GM12878 (cell line): ENCODE measurements around the gene BLOC1S4. TPM values are rescaled to one million over a fixed set of nuclear protein-coding genes. Genes with fewer than 3 reads are reported as not detected.

ENCODE experiments used
- ATAC-seq: fragments of 200-7000 bp; cut with Tn5 transposase; 3 replicates; pipeline ENCODE4 v1.9.1; 2020; ENCODE audit warnings: mild to moderate bottlenecking, moderate library complexity
- BruUV-seq: library from RNA; stranded (reverse); fragments of 400-500 nt; replicated peaks from 2 replicates; lab custom pipeline; 2021; lab: Mats Ljungman, UMichigan
- CTCF ChIA-PET: fragments of 300-600 bp; sonication (Branson Sonifier 250); formaldehyde crosslinking; extraction: SDS; loops from one replicate; lab custom pipeline; 2021; ENCODE audit warnings: inconsistent platforms; lab: Yijun Ruan, JAX
- POLR2A ChIA-PET: fragments of 350-600 bp; formaldehyde crosslinking; extraction: SDS; loops from one replicate; lab custom pipeline; 2021; ENCODE audit warnings: inconsistent platforms; lab: Charles Lee
- RAD21 ChIA-PET: fragments of 300-600 bp; sonication (Branson Sonifier 250); formaldehyde crosslinking; loops from one replicate; lab custom pipeline; 2023; ENCODE audit warnings: antibody characterized with exemption; ENCODE audit not compliant: unreplicated experiment; lab: Charles Lee
- SMC1A ChIA-PET: fragments of 300-600 bp; sonication (Branson Sonifier 250); formaldehyde crosslinking; loops from one replicate; lab custom pipeline; 2023; ENCODE audit not compliant: unreplicated experiment, uncharacterized antibody; lab: Charles Lee
- DNase-seq: peaks from one replicate; pipeline ENCODE4 v3.0.0-alpha.2; 2011; ENCODE audit warnings: low read depth, low spot score
- FAIRE-seq: peaks from 3 replicates; lab custom pipeline; 2011; peaks lifted over from hg19 to GRCh38; lab: Jason Lieb, UNC
- H2AFZ ChIP-seq: 2 replicates; pipeline ENCODE4 v1.6.0; 2011; ENCODE audit warnings: low read depth, low read length, control low read depth; ENCODE audit not compliant: control insufficient read depth
- H3K27ac ChIP-seq: 2 replicates; pipeline ENCODE4 v1.5.1; 2011; ENCODE audit warnings: control low read depth; ENCODE audit not compliant: control insufficient read depth, insufficient read depth
- H3K27me3 ChIP-seq, 2 experiments: replicated peaks in 1 of 2; 2 replicates each; pipeline versions ENCODE4 v1.6.0 to v1.6.1; 2011; ENCODE audit warnings: low read length in 1 of 2; ENCODE audit not compliant: control insufficient read depth in 2 of 2, insufficient read depth in 2 of 2
- H3K36me3 ChIP-seq, 2 experiments: 2 replicates each; pipeline ENCODE4 v1.5.1; 2011; ENCODE audit warnings: low read length in 1 of 2; ENCODE audit not compliant: control insufficient read depth in 2 of 2, insufficient read depth in 2 of 2
- H3K4me1 ChIP-seq: 2 replicates; pipeline ENCODE4 v1.6.1; 2011; ENCODE audit warnings: mild to moderate bottlenecking, low read length, moderate library complexity, mixed read lengths; ENCODE audit not compliant: control insufficient read depth, insufficient read depth
- H3K4me2 ChIP-seq: 2 replicates; pipeline ENCODE4 v1.6.0; 2011; ENCODE audit warnings: control low read depth; ENCODE audit not compliant: control insufficient read depth, insufficient read depth
- H3K4me3 ChIP-seq: fragments of 200-600 bp; sonication (generic); 2 replicates; pipeline ENCODE4 v1.5.1; 2016
- H3K79me2 ChIP-seq: 2 replicates; pipeline ENCODE4 v1.6.0; 2011; ENCODE audit warnings: low read length; ENCODE audit not compliant: control insufficient read depth, insufficient read depth
- H3K9ac ChIP-seq: 2 replicates; pipeline ENCODE4 v1.8.0; 2011; ENCODE audit warnings: low read length, control low read depth, mixed read lengths; ENCODE audit not compliant: control insufficient read depth, insufficient read depth
- H3K9me3 ChIP-seq: replicated peaks from 3 replicates; pipeline ENCODE4 v1.5.1; 2011; ENCODE audit warnings: mild to moderate bottlenecking, low read length; ENCODE audit not compliant: control insufficient read depth, insufficient read depth
- H4K20me1 ChIP-seq: 2 replicates; pipeline ENCODE4 v1.6.0; 2011; ENCODE audit not compliant: control insufficient read depth, insufficient read depth
- BRCA1 ChIP-seq: IDR thresholded peaks from 2 replicates; pipeline ENCODE4 v1.6.1; 2011; ENCODE audit warnings: low read depth, low read length, improper control_type of control experiment
- CBX3 ChIP-seq: fragments of 200-600 bp; sonication (generic); IDR thresholded peaks from 2 replicates; pipeline ENCODE4 v1.6.1; 2016; ENCODE audit warnings: low read depth, borderline replicate concordance
- IKZF1 ChIP-seq: fragments of 450-650 bp; conservative IDR thresholded peaks from 2 replicates; pipeline ENCODE4 v1.6.1; 2017; ENCODE audit warnings: antibody characterized with exemption, mild to moderate bottlenecking
- KLF5 ChIP-seq: fragments of 450-650 bp; IDR thresholded peaks from 2 replicates; pipeline ENCODE4 v1.6.1; 2014; ENCODE audit warnings: mild to moderate bottlenecking; ENCODE audit not compliant: partially characterized antibody
- MEF2B ChIP-seq: fragments of 450-650 bp; IDR thresholded peaks from 2 replicates; pipeline ENCODE4 v1.6.1; 2018; ENCODE audit warnings: mild to moderate bottlenecking, moderate library complexity; ENCODE audit not compliant: partially characterized antibody, poor library complexity, severe bottlenecking
- MTA3 ChIP-seq: IDR thresholded peaks from 2 replicates; pipeline ENCODE4 v1.6.1; 2012; ENCODE audit warnings: low read length, inconsistent platforms, borderline replicate concordance
- PAX8 ChIP-seq: fragments of 450-650 bp; IDR thresholded peaks from 2 replicates; pipeline ENCODE4 v1.6.1; 2017; ENCODE audit warnings: mild to moderate bottlenecking, moderate library complexity
- RAD51 ChIP-seq: fragments of 450-650 bp; IDR thresholded peaks from 2 replicates; pipeline ENCODE4 v1.6.1; 2016; ENCODE audit warnings: moderate library complexity, mild to moderate bottlenecking, inconsistent platforms
- WGBS: methylation state at CpG from one replicate; pipeline ENCODE4 v1.1.6; 2016; ENCODE audit warnings: low lambda C conversion rate; ENCODE audit not compliant: insufficient replicate concordance, insufficient coverage; ENCODE audit errors: missing lambda C conversion rate; 5-methylcytosine and 5-hydroxymethylcytosine counted together
- in situ Hi-C: fragments of 300-500 bp; cut with MboI; formaldehyde crosslinking; loops from 9 replicates; pipeline ENCODE4 v1.14.3; 2018; ENCODE audit warnings: mixed read lengths
- intact Hi-C: fragments of 100-400 bp; cut with micrococcal nuclease; formaldehyde crosslinking; loops from one replicate; pipeline ENCODE4 v1.14.2; 2022; ENCODE audit not compliant: unreplicated experiment
- polyA plus RNA-seq, 11 experiments: library from polyadenylated mRNA; depleted of rRNA in 4 of 11; unstranded in 6 of 11; stranded (reverse) in 5 of 11; fragments of >200 nt; fragmentation: Nextera tagmentation in 4 of 11; fragmentation: Illumina TruSeq in 1 of 11; extraction: Ambion mirVana in 4 of 11; extraction: Trizol in 1 of 11; gene quantifications; 1 replicate in 1 of 11; 2 replicates in 10 of 11; pipeline versions ENCODE4 v1.2.1 to v1.2.3, GENCODE V29; 2011 to 2016; ENCODE audit warnings: inconsistent platforms in 2 of 11, missing spikeins in 2 of 11, low read depth in 1 of 11
- total RNA-seq, 4 experiments: library from RNA; depleted of rRNA in 3 of 4; stranded (reverse); fragments of >200 nt in 3 of 4; fragmentation: Illumina TruSeq in 1 of 4; extraction: Trizol in 1 of 4; gene quantifications; 2 replicates each; pipeline versions ENCODE4 v1.2.1 to v1.2.3, GENCODE V29; 2013 to 2021
- TF ChIP-seq, protein P1 (sequence below): IDR thresholded peaks from 2 replicates; pipeline ENCODE4 v1.6.1; 2012; ENCODE audit warnings: low read depth, low read length, improper control_type of control experiment
- TF ChIP-seq, protein P2 (sequence below): fragments of 450-650 bp; IDR thresholded peaks from 2 replicates; pipeline ENCODE4 v1.6.1; 2018; ENCODE audit warnings: mild to moderate bottlenecking, low read depth, moderate library complexity; ENCODE audit not compliant: partially characterized antibody
- TF ChIP-seq, protein P3 (sequence below): fragments of 450-650 bp; IDR thresholded peaks from 2 replicates; pipeline ENCODE4 v1.6.1; 2017; ENCODE audit warnings: mild to moderate bottlenecking, low read depth, inconsistent platforms; ENCODE audit not compliant: poor library complexity, severe bottlenecking

Gene BLOC1S4
- total and polyA plus RNA-seq, 10 of the 15 experiments (the other 5 are each of a cell fraction or from before 2014, with no cell fraction given), result 2.7 to 23.8 (median 9.5) TPM

DNA sequence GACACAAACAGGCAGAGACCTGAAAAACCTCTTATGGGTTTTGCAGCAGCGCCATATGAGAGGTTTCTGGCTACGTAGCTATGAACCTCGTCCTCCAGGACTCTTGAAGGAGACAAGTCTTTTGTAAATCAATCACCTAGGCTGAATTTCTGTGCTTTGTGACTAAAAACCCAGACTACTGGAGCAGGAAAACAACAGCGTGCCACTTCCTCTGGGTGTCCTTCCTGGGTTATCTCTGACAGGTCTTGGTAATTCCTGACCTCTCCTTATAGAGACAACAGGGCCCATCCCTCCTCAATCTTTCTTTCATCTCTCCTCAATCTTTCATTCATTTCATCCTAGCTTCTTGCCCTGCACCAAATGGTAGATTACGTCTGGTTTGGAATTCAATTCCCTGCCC, 16.6 kb upstream of the BLOC1S4 start:
- BruUV-seq, result no TSS peak
- Histone ChIP-seq H3K9me3 (peaks cover 5% of the 10 kb centered on the region; the same call in 2 of the 3 replicates), H3K27ac (no peak overlapping the region)
- no peak for ATAC-seq
- no peak for TF ChIP-seq PAX8
- TF ChIP-seq, protein P1, sequence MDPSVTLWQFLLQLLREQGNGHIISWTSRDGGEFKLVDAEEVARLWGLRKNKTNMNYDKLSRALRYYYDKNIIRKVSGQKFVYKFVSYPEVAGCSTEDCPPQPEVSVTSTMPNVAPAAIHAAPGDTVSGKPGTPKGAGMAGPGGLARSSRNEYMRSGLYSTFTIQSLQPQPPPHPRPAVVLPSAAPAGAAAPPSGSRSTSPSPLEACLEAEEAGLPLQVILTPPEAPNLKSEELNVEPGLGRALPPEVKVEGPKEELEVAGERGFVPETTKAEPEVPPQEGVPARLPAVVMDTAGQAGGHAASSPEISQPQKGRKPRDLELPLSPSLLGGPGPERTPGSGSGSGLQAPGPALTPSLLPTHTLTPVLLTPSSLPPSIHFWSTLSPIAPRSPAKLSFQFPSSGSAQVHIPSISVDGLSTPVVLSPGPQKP, result no peak
- no peak for TF ChIP-seq IKZF1
- TF ChIP-seq MTA3, result no peak
- no peak for TF ChIP-seq RAD51
- TF ChIP-seq, protein P2, sequence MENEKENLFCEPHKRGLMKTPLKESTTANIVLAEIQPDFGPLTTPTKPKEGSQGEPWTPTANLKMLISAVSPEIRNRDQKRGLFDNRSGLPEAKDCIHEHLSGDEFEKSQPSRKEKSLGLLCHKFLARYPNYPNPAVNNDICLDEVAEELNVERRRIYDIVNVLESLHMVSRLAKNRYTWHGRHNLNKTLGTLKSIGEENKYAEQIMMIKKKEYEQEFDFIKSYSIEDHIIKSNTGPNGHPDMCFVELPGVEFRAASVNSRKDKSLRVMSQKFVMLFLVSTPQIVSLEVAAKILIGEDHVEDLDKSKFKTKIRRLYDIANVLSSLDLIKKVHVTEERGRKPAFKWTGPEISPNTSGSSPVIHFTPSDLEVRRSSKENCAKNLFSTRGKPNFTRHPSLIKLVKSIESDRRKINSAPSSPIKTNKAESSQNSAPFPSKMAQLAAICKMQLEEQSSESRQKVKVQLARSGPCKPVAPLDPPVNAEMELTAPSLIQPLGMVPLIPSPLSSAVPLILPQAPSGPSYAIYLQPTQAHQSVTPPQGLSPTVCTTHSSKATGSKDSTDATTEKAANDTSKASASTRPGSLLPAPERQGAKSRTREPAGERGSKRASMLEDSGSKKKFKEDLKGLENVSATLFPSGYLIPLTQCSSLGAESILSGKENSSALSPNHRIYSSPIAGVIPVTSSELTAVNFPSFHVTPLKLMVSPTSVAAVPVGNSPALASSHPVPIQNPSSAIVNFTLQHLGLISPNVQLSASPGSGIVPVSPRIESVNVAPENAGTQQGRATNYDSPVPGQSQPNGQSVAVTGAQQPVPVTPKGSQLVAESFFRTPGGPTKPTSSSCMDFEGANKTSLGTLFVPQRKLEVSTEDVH, result no peak
- TF ChIP-seq MEF2B, result no peak
- TF ChIP-seq, protein P3, sequence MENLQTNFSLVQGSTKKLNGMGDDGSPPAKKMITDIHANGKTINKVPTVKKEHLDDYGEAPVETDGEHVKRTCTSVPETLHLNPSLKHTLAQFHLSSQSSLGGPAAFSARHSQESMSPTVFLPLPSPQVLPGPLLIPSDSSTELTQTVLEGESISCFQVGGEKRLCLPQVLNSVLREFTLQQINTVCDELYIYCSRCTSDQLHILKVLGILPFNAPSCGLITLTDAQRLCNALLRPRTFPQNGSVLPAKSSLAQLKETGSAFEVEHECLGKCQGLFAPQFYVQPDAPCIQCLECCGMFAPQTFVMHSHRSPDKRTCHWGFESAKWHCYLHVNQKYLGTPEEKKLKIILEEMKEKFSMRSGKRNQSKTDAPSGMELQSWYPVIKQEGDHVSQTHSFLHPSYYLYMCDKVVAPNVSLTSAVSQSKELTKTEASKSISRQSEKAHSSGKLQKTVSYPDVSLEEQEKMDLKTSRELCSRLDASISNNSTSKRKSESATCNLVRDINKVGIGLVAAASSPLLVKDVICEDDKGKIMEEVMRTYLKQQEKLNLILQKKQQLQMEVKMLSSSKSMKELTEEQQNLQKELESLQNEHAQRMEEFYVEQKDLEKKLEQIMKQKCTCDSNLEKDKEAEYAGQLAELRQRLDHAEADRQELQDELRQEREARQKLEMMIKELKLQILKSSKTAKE, result no peak
- no peak for TF ChIP-seq CBX3
- TF ChIP-seq KLF5, result no peak
- TF ChIP-seq BRCA1, result no peak
- TF ChIP-seq, all 136 proteins: peak for 0
- peaks cover 5% of the 10 kb centered on the region for H3K79me2 ChIP-seq
- CTCF ChIA-PET, result interaction anchor here (1.2 to 1.3 kb wide), 2 partner anchors 26 to 126 kb away, joined by 3 to 4 read pairs; a partner anchor contains a TSS
- WGBS, result 67% methylated on average over 5 of the region's 5 CpGs
- no peak overlapping the region for H3K4me3 ChIP-seq
- H3K27me3 ChIP-seq, result no peaks in the 10 kb centered on the region
- peaks cover 5% of the 10 kb centered on the region for H3K4me1 ChIP-seq
- RAD21 ChIA-PET, result no interaction called here
- no peak overlapping the region for H2AFZ ChIP-seq
- in situ Hi-C loops (no loop called here), intact Hi-C loops (no loop called here)
- peaks cover 3 to 14% of the 10 kb centered on the region in 2 experiments; a peak in 3 of 4 replicates for H3K36me3 ChIP-seq
- no peak overlapping the region for H3K4me2 ChIP-seq
- SMC1A ChIA-PET, result interaction anchor here (1.9 kb wide), 1 partner anchor 9 kb away, joined by 4 read pairs; no protein-coding TSS in a partner anchor
- H4K20me1 ChIP-seq, result no peaks in the 10 kb centered on the region
- H3K9ac ChIP-seq, result no peak overlapping the region
- POLR2A ChIA-PET, result interaction anchor here (0.5 kb wide), 1 partner anchor 42 kb away, joined by 3 read pairs; no protein-coding TSS in a partner anchor
- FAIRE-seq, result no peak
- no peak for DNase-seq
